Peyer's patch (tissue), 4 donors: Measurements from ENCODE around the gene CAPZA2. TPM values are rescaled to one million over a fixed set of nuclear protein-coding genes. Genes with fewer than 3 reads are reported as not detected.

Experiments
- DNase-seq, 3 donors: peaks; one replicate each; pipeline ENCODE4 v3.0.0-alpha.2; 2017 to 2019
- H3K27ac ChIP-seq, 4 donors: fragments of 200-600 bp; sonication (generic); one replicate each; pipeline ENCODE4 v1.5.1; 2016 to 2019
- H3K27me3 ChIP-seq, 2 donors: fragments of 200-600 bp; sonication (generic); one replicate each; pipeline ENCODE4 v1.5.1; 2019
- H3K36me3 ChIP-seq, 3 donors: fragments of 200-600 bp; sonication (generic); one replicate each; pipeline ENCODE4 v1.5.1; 2016 to 2019
- H3K4me1 ChIP-seq, 4 donors: fragments of 200-600 bp; sonication (generic); one replicate each; pipeline ENCODE4 v1.5.1; 2016 to 2019
- H3K4me3 ChIP-seq, 4 donors: fragments of 200-600 bp; sonication (generic); 1 replicate in 3 of 4; 2 replicates in 1 of 4; pipeline ENCODE4 v1.5.1; 2016 to 2019; ENCODE audit warnings: mild to moderate bottlenecking in 1 of 4
- H3K9me3 ChIP-seq, 4 donors: fragments of 200-600 bp; sonication (generic); one replicate each; pipeline ENCODE4 v1.5.1; 2016 to 2019; ENCODE audit warnings: mild to moderate bottlenecking in 1 of 4
- CTCF ChIP-seq, 6 experiments: fragments of 450-650 bp in 4 of 6; fragments of 200-600 bp in 2 of 6; sonication (generic) in 1 of 6; IDR thresholded peaks; one replicate each; pipeline ENCODE4 v1.5.1; 2017 to 2019; ENCODE audit warnings: antibody characterized with exemption in 6 of 6, mild to moderate bottlenecking in 3 of 6, moderate library complexity in 1 of 6
- POLR2A ChIP-seq, 2 donors: fragments of 450-650 bp; IDR thresholded peaks; one replicate each; pipeline ENCODE4 v1.5.1; 2017; ENCODE audit warnings: antibody characterized with exemption in 2 of 2, mild to moderate bottlenecking in 2 of 2, moderate library complexity in 2 of 2
- total RNA-seq, 4 donors: library from RNA; depleted of rRNA; stranded (reverse); fragments of >200 nt; gene quantifications; one replicate each; pipeline ENCODE4 v1.1.0, GENCODE V29; 2016

CAPZA2 gene
- total RNA-seq, 4 donors from 2014 or later, result 53.1 to 133 (median 97.2) TPM

GRCh38 chr7:116843378-116843777 is 19.0 kb upstream of the CAPZA2 start:
- no peaks in the 10 kb centered on the region for H3K36me3 ChIP-seq
- TF ChIP-seq CTCF (IDR thresholded peaks at IDR 0.05) (no peak), POLR2A (IDR thresholded peaks at IDR 0.05) (no peak)
- no peak for DNase-seq
- peaks cover 0 to 4% of the 10 kb centered on the region in 2 donors for H3K27me3 ChIP-seq
- H3K9me3 ChIP-seq, result no peaks in the 10 kb centered on the region
- no peak overlapping the region for H3K27ac ChIP-seq
- no peak overlapping the region for H3K4me3 ChIP-seq
- H3K4me1 ChIP-seq, result no peaks in the 10 kb centered on the region

GRCh38 chr7:116851175-116851574 is 11.2 kb upstream of the CAPZA2 start:
- no peaks in the 10 kb centered on the region for H3K27me3 ChIP-seq
- H3K4me3 ChIP-seq, result no peak overlapping the region
- H3K27ac ChIP-seq, result no peak overlapping the region
- TF ChIP-seq CTCF (IDR thresholded peaks at IDR 0.05) (no peak), POLR2A (IDR thresholded peaks at IDR 0.05) (no peak)
- H3K9me3 ChIP-seq, result no peaks in the 10 kb centered on the region
- no peaks in the 10 kb centered on the region for H3K4me1 ChIP-seq
- no peak for DNase-seq
- no peaks in the 10 kb centered on the region for H3K36me3 ChIP-seq

- H3K9me3 ChIP-seq, result no peaks in the 10 kb centered on the region
- no peak overlapping the region for H3K27ac ChIP-seq
- TF ChIP-seq POLR2A (IDR thresholded peaks at IDR 0.05), result no peak
- no peak for TF ChIP-seq CTCF (IDR thresholded peaks at IDR 0.05)
- DNase-seq, result no peak
- no peaks in the 10 kb centered on the region for H3K27me3 ChIP-seq
- H3K4me3 ChIP-seq, result no peak overlapping the region
- H3K4me1 ChIP-seq, result no peaks in the 10 kb centered on the region
- H3K36me3 ChIP-seq, result no peaks in the 10 kb centered on the region
Observed at GRCh38 chr7:116851671-116852070, 10.7 kb upstream of the CAPZA2 start.

GRCh38 chr7:116854132-116854531 is 8.3 kb upstream of the CAPZA2 start:
- H3K9me3 ChIP-seq, result no peaks in the 10 kb centered on the region
- DNase-seq, result no peak
- H3K36me3 ChIP-seq, result no peaks in the 10 kb centered on the region
- no peak overlapping the region for H3K4me3 ChIP-seq
- H3K27me3 ChIP-seq, result no peaks in the 10 kb centered on the region
- H3K4me1 ChIP-seq, result no peaks in the 10 kb centered on the region
- H3K27ac ChIP-seq, result no peak overlapping the region
- TF ChIP-seq POLR2A (IDR thresholded peaks at IDR 0.05) (no peak), CTCF (IDR thresholded peaks at IDR 0.05) (no peak)

- no peak for DNase-seq
- H3K27me3 ChIP-seq, result no peaks in the 10 kb centered on the region
- H3K36me3 ChIP-seq, result no peaks in the 10 kb centered on the region
- no peaks in the 10 kb centered on the region for H3K9me3 ChIP-seq
- TF ChIP-seq POLR2A (IDR thresholded peaks at IDR 0.05) (no peak), CTCF (IDR thresholded peaks at IDR 0.05) (no peak)
- no peak overlapping the region for H3K4me3 ChIP-seq
- H3K4me1 ChIP-seq, result peaks cover 0 to 4% (median 1%) of the 10 kb centered on the region in 4 donors
- no peak overlapping the region for H3K27ac ChIP-seq
Observed at GRCh38 chr7:116857052-116857451, 5.3 kb upstream of the CAPZA2 start.

GRCh38 chr7:116859323-116859722 is 3.1 kb upstream of the CAPZA2 start:
- no peak for DNase-seq
- no peaks in the 10 kb centered on the region for H3K27me3 ChIP-seq
- TF ChIP-seq CTCF (IDR thresholded peaks at IDR 0.05) (no peak), POLR2A (IDR thresholded peaks at IDR 0.05) (no peak)
- no peaks in the 10 kb centered on the region for H3K36me3 ChIP-seq
- no peak overlapping the region for H3K27ac ChIP-seq
- H3K9me3 ChIP-seq, result no peaks in the 10 kb centered on the region
- peaks cover 0 to 12% (median 1%) of the 10 kb centered on the region in 4 donors for H3K4me1 ChIP-seq
- H3K4me3 ChIP-seq, result no peak overlapping the region
